ENCODE results near the gene GRIA4.

DNA sequence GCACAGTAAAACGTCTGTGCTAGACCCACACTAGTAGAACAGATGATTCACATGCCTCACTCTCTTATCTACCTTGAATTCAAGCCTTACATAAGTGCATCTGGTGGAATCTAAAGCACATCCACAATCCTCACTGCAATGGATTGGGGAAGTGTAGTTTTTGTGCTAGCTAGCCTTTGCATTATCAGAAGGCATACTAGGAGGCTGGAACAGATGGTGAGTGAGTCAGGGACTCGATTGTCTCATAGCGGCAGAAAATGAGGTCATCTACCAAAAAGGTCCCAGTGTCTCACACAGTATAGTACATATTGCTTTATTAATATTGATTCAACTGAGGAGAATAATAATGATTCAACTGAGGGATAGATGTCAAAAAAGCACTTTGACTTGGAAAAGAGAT, 402.9 kb downstream of the GRIA4 start:
- TF ChIP-seq POLR2A (IDR thresholded peaks at IDR 0.05; ENCODE audit: low read length), result no peak
- TF ChIP-seq GATA1 (IDR thresholded peaks at IDR 0.05; ENCODE audit: low read depth, low read length), result no peak

Measured in erythroblast (primary cell).